IMR-90 (cell line): Measurements from ENCODE around the gene OBP2B. TPM values are rescaled to one million over a fixed set of nuclear protein-coding genes. Genes with fewer than 3 reads are reported as not detected.

Experiments used
- ATAC-seq: fragments of 200-7000 bp; cut with Tn5 transposase; 2 replicates; pipeline ENCODE4 v1.9.1; 2020; ENCODE audit warnings: low read depth, mild to moderate bottlenecking, moderate library complexity
- BruUV-seq: library from RNA; stranded (reverse); fragments of 400-500 nt; replicated peaks from 2 replicates; lab custom pipeline; 2021; lab: Mats Ljungman, UMichigan
- CTCF ChIA-PET: fragments of 300-600 bp; formaldehyde crosslinking; extraction: SDS; loops from one replicate; lab custom pipeline; 2021; ENCODE audit warnings: antibody characterized with exemption; lab: Yijun Ruan, JAX
- POLR2A ChIA-PET: fragments of 300-600 bp; sonication (Branson Sonifier 250); formaldehyde crosslinking; loops from one replicate; lab custom pipeline; 2022; ENCODE audit warnings: antibody characterized with exemption; ENCODE audit not compliant: unreplicated experiment; lab: Charles Lee
- DNase-seq: peaks from one replicate; pipeline ENCODE4 v3.0.0; 2013
- H2AFZ ChIP-seq: replicated peaks from 2 replicates; pipeline ENCODE3; 2013; ENCODE audit warnings: low read length, mild to moderate bottlenecking; ENCODE audit not compliant: poor library complexity
- H2AK5ac ChIP-seq: 2 replicates; pipeline ENCODE4 v1.6.1; 2013; ENCODE audit warnings: low read depth, low read length, inconsistent platforms
- H2AK9ac ChIP-seq: replicated peaks from 2 replicates; pipeline ENCODE3; 2013; ENCODE audit warnings: mild to moderate bottlenecking, low read depth, low read length, moderate library complexity; ENCODE audit not compliant: poor library complexity
- H2BK120ac ChIP-seq: 2 replicates; pipeline ENCODE4 v1.6.1; 2013; ENCODE audit warnings: low read depth, low read length, inconsistent platforms
- H2BK15ac ChIP-seq: 3 replicates; pipeline ENCODE4 v1.6.1; 2013; ENCODE audit warnings: low read depth, low read length, inconsistent platforms
- H2BK20ac ChIP-seq: 2 replicates; pipeline ENCODE4 v1.6.1; 2013; ENCODE audit warnings: low read depth, mild to moderate bottlenecking, inconsistent platforms, low read length, moderate library complexity
- H2BK5ac ChIP-seq: 2 replicates; pipeline ENCODE4 v1.6.1; 2013; ENCODE audit warnings: mild to moderate bottlenecking, low read depth, low read length, inconsistent platforms; ENCODE audit not compliant: poor library complexity, severe bottlenecking
- H3K14ac ChIP-seq: replicated peaks from 2 replicates; pipeline ENCODE4 v1.6.1; 2013; ENCODE audit warnings: low read depth, low read length, inconsistent platforms
- H3K18ac ChIP-seq: 2 replicates; pipeline ENCODE4 v1.6.1; 2013; ENCODE audit warnings: low read depth, low read length, control low read depth
- H3K23ac ChIP-seq: 2 replicates; pipeline ENCODE4 v1.6.1; 2013; ENCODE audit warnings: low read depth, low read length, inconsistent platforms
- H3K27ac ChIP-seq: 2 replicates; pipeline ENCODE4 v1.5.1; 2013; ENCODE audit warnings: mild to moderate bottlenecking, control low read depth, low read length; ENCODE audit not compliant: insufficient read depth
- H3K27me3 ChIP-seq: 2 replicates; pipeline ENCODE4 v1.6.1; 2013; ENCODE audit warnings: low read length; ENCODE audit not compliant: control insufficient read depth, insufficient read depth
- H3K36me3 ChIP-seq: 2 replicates; pipeline ENCODE4 v1.6.1; 2013; ENCODE audit warnings: low read length, mixed read lengths; ENCODE audit not compliant: control insufficient read depth, insufficient read depth
- H3K4ac ChIP-seq: 2 replicates; pipeline ENCODE4 v1.6.1; 2013; ENCODE audit warnings: low read depth, low read length, inconsistent platforms
- H3K4me1 ChIP-seq: 2 replicates; pipeline ENCODE4 v1.6.1; 2013; ENCODE audit warnings: low read length, mixed read lengths; ENCODE audit not compliant: control insufficient read depth, insufficient read depth
- H3K4me2 ChIP-seq: 2 replicates; pipeline ENCODE4 v1.6.1; 2013; ENCODE audit warnings: low read depth, mild to moderate bottlenecking, control low read depth, low read length, moderate library complexity
- H3K4me3 ChIP-seq: 2 replicates; pipeline ENCODE4 v1.5.1; 2013; ENCODE audit warnings: low read depth, mild to moderate bottlenecking, control low read depth, low read length, moderate library complexity; ENCODE audit not compliant: insufficient read depth
- H3K56ac ChIP-seq: 2 replicates; pipeline ENCODE4 v1.6.1; 2013; ENCODE audit warnings: low read length, inconsistent platforms; ENCODE audit not compliant: insufficient read depth; ENCODE audit errors: extremely low read depth
- H3K79me1 ChIP-seq, 2 experiments: 2 replicates each; pipeline ENCODE4 v1.6.1; 2013; ENCODE audit warnings: low read length in 2 of 2, inconsistent platforms in 1 of 2, low read depth in 1 of 2
- H3K9ac ChIP-seq: 2 replicates; pipeline ENCODE4 v1.6.1; 2013; ENCODE audit warnings: low read depth, low read length, control low read depth
- H3K9me1 ChIP-seq: 2 replicates; pipeline ENCODE4 v1.6.1; 2013; ENCODE audit warnings: low read length, inconsistent platforms; ENCODE audit not compliant: insufficient read depth
- H3K9me3 ChIP-seq: 2 replicates; pipeline ENCODE4 v1.6.1; 2013; ENCODE audit warnings: low read length; ENCODE audit not compliant: control insufficient read depth, insufficient read depth
- H4K20me1 ChIP-seq: 2 replicates; pipeline ENCODE4 v1.6.1; 2013; ENCODE audit warnings: low read length, inconsistent platforms; ENCODE audit not compliant: insufficient read depth
- H4K5ac ChIP-seq: 2 replicates; pipeline ENCODE4 v1.6.1; 2013; ENCODE audit warnings: mild to moderate bottlenecking, low read depth, low read length, control low read depth
- H4K8ac ChIP-seq, 2 experiments: 2 replicates each; pipeline ENCODE4 v1.6.1; 2013; ENCODE audit warnings: low read depth in 2 of 2, low read length in 2 of 2, control low read depth in 1 of 2, inconsistent platforms in 1 of 2
- H4K91ac ChIP-seq: 2 replicates; pipeline ENCODE4 v1.6.1; 2013; ENCODE audit warnings: low read depth, low read length, inconsistent platforms; ENCODE audit not compliant: insufficient read depth
- BHLHE40 ChIP-seq: fragments of 150-350 bp; IDR thresholded peaks from 2 replicates; pipeline ENCODE4 v1.6.1; 2016; ENCODE audit warnings: mild to moderate bottlenecking, low read depth, low read length
- CEBPB ChIP-seq: IDR thresholded peaks from 2 replicates; pipeline ENCODE4 v1.6.1; 2012; ENCODE audit warnings: low read depth, low read length, improper control_type of control experiment
- CHD1 ChIP-seq: IDR thresholded peaks from 2 replicates; pipeline ENCODE4 v1.6.1; 2012; ENCODE audit warnings: low read depth, low read length, improper control_type of control experiment
- FOS ChIP-seq: fragments of 150-350 bp; IDR thresholded peaks from 2 replicates; pipeline ENCODE4 v1.6.1; 2016; ENCODE audit warnings: low read depth, low read length
- MAFK ChIP-seq: IDR thresholded peaks from 2 replicates; pipeline ENCODE4 v1.6.1; 2012; ENCODE audit warnings: low read depth, low read length, improper control_type of control experiment
- MAZ ChIP-seq: IDR thresholded peaks from 2 replicates; pipeline ENCODE4 v1.6.1; 2012; ENCODE audit warnings: low read depth, mild to moderate bottlenecking, low read length, improper control_type of control experiment, moderate library complexity, borderline replicate concordance
- MXI1 ChIP-seq: IDR thresholded peaks from 2 replicates; pipeline ENCODE4 v1.6.1; 2012; ENCODE audit warnings: low read depth, mild to moderate bottlenecking, low read length, moderate library complexity, borderline replicate concordance
- NFE2L2 ChIP-seq: fragments of 150-350 bp; IDR thresholded peaks from 2 replicates; pipeline ENCODE4 v1.6.1; 2016; ENCODE audit warnings: low read depth, mild to moderate bottlenecking, low read length
- POLR2A ChIP-seq: IDR thresholded peaks from 2 replicates; pipeline ENCODE4 v1.6.1; 2012; ENCODE audit warnings: mild to moderate bottlenecking, low read depth, low read length
- RAD21 ChIP-seq: IDR thresholded peaks from 2 replicates; pipeline ENCODE4 v1.6.1; 2012; ENCODE audit warnings: low read length, improper control_type of control experiment
- RCOR1 ChIP-seq: IDR thresholded peaks from 2 replicates; pipeline ENCODE4 v1.6.1; 2012; ENCODE audit warnings: mild to moderate bottlenecking, low read length, improper control_type of control experiment; ENCODE audit not compliant: insufficient replicate concordance
- SMC3 ChIP-seq: fragments of 150-350 bp; IDR thresholded peaks from 2 replicates; pipeline ENCODE4 v1.6.1; 2016; ENCODE audit warnings: low read depth, mild to moderate bottlenecking, antibody characterized with exemption, low read length, moderate library complexity
- dilution Hi-C: fragments of 300-500 bp; cut with HindIII; formaldehyde crosslinking; loops from one replicate; pipeline ENCODE4 v1.14.3; 2018; ENCODE audit warnings: low sequenced_read_pairs; ENCODE audit not compliant: unreplicated experiment
- in situ Hi-C: fragments of 300-500 bp; cut with MboI; formaldehyde crosslinking; loops from 3 replicates; pipeline ENCODE4 v1.14.3; 2019; ENCODE audit warnings: low sequenced_read_pairs, inconsistent platforms, mixed read lengths
- intact Hi-C: fragments of 100-400 bp; cut with micrococcal nuclease; formaldehyde crosslinking; loops from 2 replicates; pipeline ENCODE4 v1.10.0; 2022
- polyA plus RNA-seq, 3 experiments: library from polyadenylated mRNA; depleted of rRNA; stranded (reverse); fragments of >200 nt; gene quantifications; 2 replicates each; pipeline ENCODE4 v1.2.3, GENCODE V29; 2012; ENCODE audit warnings: low replicate concordance in 1 of 3
- total RNA-seq: library from RNA; depleted of rRNA; stranded (reverse); fragments of >200 nt; gene quantifications from 2 replicates; pipeline ENCODE4 v1.2.3, GENCODE V29; 2012
- TF ChIP-seq, protein P1 (sequence below): fragments of 150-350 bp; IDR thresholded peaks from 2 replicates; pipeline ENCODE4 v1.6.1; 2017; ENCODE audit warnings: mild to moderate bottlenecking, antibody characterized with exemption, low read length, low read depth
- TF ChIP-seq, protein P2 (sequence below): conservative IDR thresholded peaks from 2 replicates; pipeline ENCODE4 v1.5.1; 2012; ENCODE audit warnings: mild to moderate bottlenecking, low read depth, low read length, improper control_type of control experiment
- TF ChIP-seq, protein P3 (sequence below): fragments of 150-350 bp; IDR thresholded peaks from 2 replicates; pipeline ENCODE4 v1.6.1; 2016; ENCODE audit warnings: low read depth, mild to moderate bottlenecking, low read length, moderate library complexity, borderline replicate concordance

OBP2B gene
- total and polyA plus RNA-seq, 2 of the 4 experiments (the other 2 are of a cell fraction): not detected

DNA sequence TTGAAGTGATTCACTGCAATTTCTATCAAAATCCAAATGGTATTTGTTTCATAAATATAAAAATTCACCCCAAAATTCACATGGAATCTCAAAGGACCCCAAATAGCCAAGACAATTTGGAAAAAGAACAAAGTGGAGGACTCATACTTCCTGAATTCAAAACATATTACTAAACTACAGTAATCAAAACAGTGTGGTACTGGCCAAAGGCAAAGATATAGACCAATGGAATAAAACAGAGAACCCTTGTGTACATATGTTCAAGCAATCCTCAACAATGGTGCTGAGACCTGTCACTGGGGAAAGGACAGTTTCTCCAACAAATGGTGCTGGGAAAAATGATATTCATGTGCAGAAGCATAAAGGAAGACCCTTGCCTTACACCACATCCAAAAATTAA, 14.0 kb downstream of the OBP2B start:
- no peak overlapping the region for H2BK15ac ChIP-seq

More for the DNA sequence above, 14.0 kb downstream of the OBP2B start:
- ChIA-PET CTCF (no interaction called here), POLR2A (no interaction called here)
- Histone ChIP-seq H2BK20ac (no peak overlapping the region), H3K79me1 (no peaks in the 10 kb centered on the region), H4K5ac (no peak overlapping the region), H4K20me1 (no peaks in the 10 kb centered on the region), H3K27ac (no peak overlapping the region), H3K18ac (no peak overlapping the region), H4K91ac (no peak overlapping the region), H4K8ac (no peak overlapping the region), H2AK9ac (no peak overlapping the region), H3K56ac (no peak overlapping the region), H2AFZ (no peak overlapping the region), H3K4me2 (no peak overlapping the region), H3K23ac (no peak overlapping the region), H3K9ac (no peak overlapping the region), H3K27me3 (peaks cover 8% of the 10 kb centered on the region), H3K9me1 (no peaks in the 10 kb centered on the region), H3K14ac (no peak overlapping the region), H2AK5ac (no peak overlapping the region), H3K4me1 (no peaks in the 10 kb centered on the region), H3K36me3 (no peaks in the 10 kb centered on the region), H3K4ac (no peak overlapping the region), H2BK5ac (no peak overlapping the region), H3K9me3 (peaks cover 3% of the 10 kb centered on the region; the same call in 1 of the 2 replicates), H3K4me3 (no peak overlapping the region), H2BK120ac (no peak overlapping the region)
- intact Hi-C loops (no loop called here), in situ Hi-C loops (no loop called here), dilution Hi-C loops (no loop called here)
- no peak for ATAC-seq
- no peak for DNase-seq
- TF ChIP-seq FOS: no peak
- TF ChIP-seq CHD1: no peak
- TF ChIP-seq, protein P1, sequence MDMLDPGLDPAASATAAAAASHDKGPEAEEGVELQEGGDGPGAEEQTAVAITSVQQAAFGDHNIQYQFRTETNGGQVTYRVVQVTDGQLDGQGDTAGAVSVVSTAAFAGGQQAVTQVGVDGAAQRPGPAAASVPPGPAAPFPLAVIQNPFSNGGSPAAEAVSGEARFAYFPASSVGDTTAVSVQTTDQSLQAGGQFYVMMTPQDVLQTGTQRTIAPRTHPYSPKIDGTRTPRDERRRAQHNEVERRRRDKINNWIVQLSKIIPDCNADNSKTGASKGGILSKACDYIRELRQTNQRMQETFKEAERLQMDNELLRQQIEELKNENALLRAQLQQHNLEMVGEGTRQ: no peak
- TF ChIP-seq, protein P2, sequence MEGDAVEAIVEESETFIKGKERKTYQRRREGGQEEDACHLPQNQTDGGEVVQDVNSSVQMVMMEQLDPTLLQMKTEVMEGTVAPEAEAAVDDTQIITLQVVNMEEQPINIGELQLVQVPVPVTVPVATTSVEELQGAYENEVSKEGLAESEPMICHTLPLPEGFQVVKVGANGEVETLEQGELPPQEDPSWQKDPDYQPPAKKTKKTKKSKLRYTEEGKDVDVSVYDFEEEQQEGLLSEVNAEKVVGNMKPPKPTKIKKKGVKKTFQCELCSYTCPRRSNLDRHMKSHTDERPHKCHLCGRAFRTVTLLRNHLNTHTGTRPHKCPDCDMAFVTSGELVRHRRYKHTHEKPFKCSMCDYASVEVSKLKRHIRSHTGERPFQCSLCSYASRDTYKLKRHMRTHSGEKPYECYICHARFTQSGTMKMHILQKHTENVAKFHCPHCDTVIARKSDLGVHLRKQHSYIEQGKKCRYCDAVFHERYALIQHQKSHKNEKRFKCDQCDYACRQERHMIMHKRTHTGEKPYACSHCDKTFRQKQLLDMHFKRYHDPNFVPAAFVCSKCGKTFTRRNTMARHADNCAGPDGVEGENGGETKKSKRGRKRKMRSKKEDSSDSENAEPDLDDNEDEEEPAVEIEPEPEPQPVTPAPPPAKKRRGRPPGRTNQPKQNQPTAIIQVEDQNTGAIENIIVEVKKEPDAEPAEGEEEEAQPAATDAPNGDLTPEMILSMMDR: no peak
- no peak for TF ChIP-seq MAZ
- no peak for TF ChIP-seq RCOR1
- no peak for TF ChIP-seq CEBPB
- no peak for TF ChIP-seq MXI1
- no peak for TF ChIP-seq MAFK
- TF ChIP-seq, protein P3, sequence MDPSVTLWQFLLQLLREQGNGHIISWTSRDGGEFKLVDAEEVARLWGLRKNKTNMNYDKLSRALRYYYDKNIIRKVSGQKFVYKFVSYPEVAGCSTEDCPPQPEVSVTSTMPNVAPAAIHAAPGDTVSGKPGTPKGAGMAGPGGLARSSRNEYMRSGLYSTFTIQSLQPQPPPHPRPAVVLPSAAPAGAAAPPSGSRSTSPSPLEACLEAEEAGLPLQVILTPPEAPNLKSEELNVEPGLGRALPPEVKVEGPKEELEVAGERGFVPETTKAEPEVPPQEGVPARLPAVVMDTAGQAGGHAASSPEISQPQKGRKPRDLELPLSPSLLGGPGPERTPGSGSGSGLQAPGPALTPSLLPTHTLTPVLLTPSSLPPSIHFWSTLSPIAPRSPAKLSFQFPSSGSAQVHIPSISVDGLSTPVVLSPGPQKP: no peak
- TF ChIP-seq NFE2L2: no peak
- no peak for TF ChIP-seq BHLHE40
- no peak for TF ChIP-seq SMC3
- no peak for TF ChIP-seq POLR2A
- TF ChIP-seq RAD21: no peak
- no TSS peak for BruUV-seq
